Liver (tissue), 9 donors: ENCODE measurements around the gene NKD1. TPM values are rescaled to one million over a fixed set of nuclear protein-coding genes. Genes with fewer than 3 reads are reported as not detected.

Experiments used
- DNase-seq: peaks from one replicate; pipeline ENCODE4 v3.0.0-alpha.2; 2017; ENCODE audit warnings: low spot score
- H3K27ac ChIP-seq, 2 donors: one replicate each; pipeline ENCODE4 v1.7.0; 2013; ENCODE audit warnings: inconsistent platforms in 2 of 2, low read length in 2 of 2, control low read depth in 1 of 2, low read depth in 1 of 2, mild to moderate bottlenecking in 1 of 2
- H3K27me3 ChIP-seq, 4 donors: one replicate each; pipeline versions ENCODE4 v1.6.1 to v1.7.0; 2013; ENCODE audit warnings: low read length in 3 of 4, inconsistent platforms in 1 of 4, mild to moderate bottlenecking in 1 of 4, moderate library complexity in 1 of 4; ENCODE audit not compliant: control insufficient read depth in 4 of 4, insufficient read depth in 4 of 4
- H3K36me3 ChIP-seq, 4 donors: one replicate each; pipeline versions ENCODE4 v1.6.1 to v1.7.0; 2013; ENCODE audit warnings: low read length in 3 of 4, mild to moderate bottlenecking in 3 of 4, low read depth in 1 of 4, moderate library complexity in 1 of 4; ENCODE audit not compliant: control insufficient read depth in 4 of 4, insufficient read depth in 3 of 4
- H3K4me1 ChIP-seq, 4 donors: one replicate each; pipeline versions ENCODE4 v1.6.1 to v1.7.0; 2013; ENCODE audit warnings: low read length in 3 of 4, mild to moderate bottlenecking in 3 of 4, moderate library complexity in 1 of 4; ENCODE audit not compliant: control insufficient read depth in 4 of 4, insufficient read depth in 4 of 4
- H3K4me3 ChIP-seq, 3 donors: one replicate each; pipeline versions ENCODE4 v1.6.1 to v1.7.0; 2013; ENCODE audit warnings: low read length in 3 of 3, control low read depth in 1 of 3, low read depth in 1 of 3, mild to moderate bottlenecking in 1 of 3
- H3K9ac ChIP-seq, 2 donors: one replicate each; pipeline ENCODE4 v1.7.0; 2013; ENCODE audit warnings: low read length in 2 of 2, mild to moderate bottlenecking in 2 of 2, moderate library complexity in 2 of 2, control low read depth in 1 of 2, low read depth in 1 of 2
- H3K9me3 ChIP-seq, 4 donors: one replicate each; pipeline versions ENCODE4 v1.6.1 to v1.7.0; 2013; ENCODE audit warnings: low read length in 3 of 4; ENCODE audit not compliant: control insufficient read depth in 4 of 4
- EGR1 ChIP-seq, 2 donors: IDR thresholded peaks; 2 replicates each; pipeline ENCODE4 v1.6.1; 2016 to 2018; ENCODE audit warnings: antibody characterized with exemption in 2 of 2, low read depth in 2 of 2
- FOXA1 ChIP-seq: IDR thresholded peaks from 2 replicates; pipeline ENCODE4 v1.6.1; 2016; ENCODE audit warnings: antibody characterized with exemption
- FOXA2 ChIP-seq: IDR thresholded peaks from 2 replicates; pipeline ENCODE4 v1.6.1; 2016; ENCODE audit warnings: antibody characterized with exemption
- GABPA ChIP-seq, 2 donors: IDR thresholded peaks in 1 of 2; conservative IDR thresholded peaks in 1 of 2; 2 replicates each; pipeline ENCODE4 v1.6.1; 2016; ENCODE audit warnings: antibody characterized with exemption in 2 of 2, mild to moderate bottlenecking in 1 of 2, moderate library complexity in 1 of 2
- HNF4A ChIP-seq, 2 donors: conservative IDR thresholded peaks; 2 replicates each; pipeline ENCODE4 v1.6.1; 2016; ENCODE audit warnings: antibody characterized with exemption in 2 of 2, mild to moderate bottlenecking in 2 of 2
- HNF4G ChIP-seq: IDR thresholded peaks from 2 replicates; pipeline ENCODE4 v1.6.1; 2016; ENCODE audit warnings: antibody characterized with exemption
- NR2F2 ChIP-seq: IDR thresholded peaks from 2 replicates; pipeline ENCODE4 v1.6.1; 2016; ENCODE audit warnings: antibody characterized with exemption
- RXRA ChIP-seq, 2 donors: IDR thresholded peaks; 2 replicates each; pipeline ENCODE4 v1.6.1; 2017 to 2018; ENCODE audit warnings: antibody characterized with exemption in 2 of 2, mild to moderate bottlenecking in 1 of 2
- SP1 ChIP-seq: IDR thresholded peaks from 2 replicates; pipeline ENCODE4 v1.6.1; 2018; ENCODE audit warnings: antibody characterized with exemption, mild to moderate bottlenecking
- TAF1 ChIP-seq: conservative IDR thresholded peaks from 2 replicates; pipeline ENCODE4 v1.6.1; 2016; ENCODE audit warnings: antibody characterized with exemption, mild to moderate bottlenecking
- YY1 ChIP-seq: IDR thresholded peaks from 2 replicates; pipeline ENCODE4 v1.6.1; 2016; ENCODE audit warnings: antibody characterized with exemption, mild to moderate bottlenecking
- WGBS: extraction: QIAGEN DNeasy Blood & Tissue Kit; methylation state at CpG from one replicate; pipeline ENCODE4 v1.1.7; 2013; 5-methylcytosine and 5-hydroxymethylcytosine counted together
- polyA plus RNA-seq, 2 donors: library from polyadenylated mRNA; stranded (reverse) in 1 of 2; unstranded in 1 of 2; fragments of 200-250 nt in 1 of 2; fragments of >200 nt in 1 of 2; fragmentation: Nextera tagmentation in 1 of 2; extraction: Ambion mirVana in 1 of 2; gene quantifications; one replicate each; pipeline versions ENCODE4 v1.2.1 to v1.2.3, GENCODE V29; 2013 to 2015
- total RNA-seq, 2 donors: library from RNA; depleted of rRNA; stranded (reverse); fragments of >200 nt; gene quantifications; one replicate each; pipeline ENCODE4 v1.2.3, GENCODE V29; 2014
- TF ChIP-seq, protein P1 (sequence below): IDR thresholded peaks from 2 replicates; pipeline ENCODE4 v1.6.1; 2016; ENCODE audit warnings: antibody characterized with exemption, mild to moderate bottlenecking
- TF ChIP-seq, protein P2 (sequence below): IDR thresholded peaks from 2 replicates; pipeline ENCODE4 v1.6.1; 2016; ENCODE audit warnings: antibody characterized with exemption
- TF ChIP-seq, protein P3 (sequence below): IDR thresholded peaks from 2 replicates; pipeline ENCODE4 v1.6.1; 2016; ENCODE audit warnings: antibody characterized with exemption
- TF ChIP-seq, protein P4 (sequence below): IDR thresholded peaks from 2 replicates; pipeline ENCODE4 v1.6.1; 2016; ENCODE audit warnings: antibody characterized with exemption
- donor health status: healthy.
- donor health status: healthy.
- donor health status: healthy.
- donor health status: healthy.
- donor health status: healthy.

The NKD1 gene
- total and polyA plus RNA-seq, 4 donors: 0.28 to 3.5 (median 0.85) TPM

DNA sequence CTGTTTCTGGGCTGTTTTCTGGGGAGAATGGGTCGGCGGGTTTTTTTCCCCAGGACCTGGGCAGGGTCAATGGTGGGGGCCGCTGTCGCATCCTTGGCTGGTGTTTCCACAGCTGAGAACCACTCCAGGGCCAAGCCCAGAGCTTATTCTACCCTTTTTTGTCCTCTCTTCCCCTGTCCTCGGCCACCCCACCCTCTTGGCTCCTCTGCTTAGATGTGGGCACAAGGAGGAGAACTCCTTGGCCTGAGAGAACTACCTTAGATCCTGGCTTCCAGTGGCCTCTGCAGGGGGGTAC, 149.2 kb downstream of the NKD1 start:
- WGBS: 97% methylated on average over 5 of the region's 5 CpGs
- Histone ChIP-seq H3K9ac (peak overlapping the region in 1 of 2 donors; percentile 4), H3K9me3 (no peaks in the 10 kb centered on the region), H3K36me3 (no peaks in the 10 kb centered on the region), H3K4me1 (peaks cover 6 to 45% (median 24%) of the 10 kb centered on the region in 4 donors), H3K27me3 (no peaks in the 10 kb centered on the region), H3K27ac (peak overlapping the region; percentile 82 to 96), H3K4me3 (no peak overlapping the region)
- TF ChIP-seq RXRA (IDR thresholded peaks at IDR 0.05) (no peak), NR2F2 (no peak), EGR1 (IDR thresholded peaks at IDR 0.05; ENCODE audit: low read depth in 2 of 2) (no peak), HNF4A (conservative IDR thresholded peaks at IDR 0.05) (no peak), SP1 (no peak), FOXA2 (no peak), YY1 (no peak), HNF4G (no peak), TAF1 (no peak), GABPA (IDR thresholded peaks at IDR 0.05 in 1 of 2, conservative IDR thresholded peaks at IDR 0.05 in 1 of 2) (no peak), FOXA1 (no peak)
- TF ChIP-seq, protein P1, sequence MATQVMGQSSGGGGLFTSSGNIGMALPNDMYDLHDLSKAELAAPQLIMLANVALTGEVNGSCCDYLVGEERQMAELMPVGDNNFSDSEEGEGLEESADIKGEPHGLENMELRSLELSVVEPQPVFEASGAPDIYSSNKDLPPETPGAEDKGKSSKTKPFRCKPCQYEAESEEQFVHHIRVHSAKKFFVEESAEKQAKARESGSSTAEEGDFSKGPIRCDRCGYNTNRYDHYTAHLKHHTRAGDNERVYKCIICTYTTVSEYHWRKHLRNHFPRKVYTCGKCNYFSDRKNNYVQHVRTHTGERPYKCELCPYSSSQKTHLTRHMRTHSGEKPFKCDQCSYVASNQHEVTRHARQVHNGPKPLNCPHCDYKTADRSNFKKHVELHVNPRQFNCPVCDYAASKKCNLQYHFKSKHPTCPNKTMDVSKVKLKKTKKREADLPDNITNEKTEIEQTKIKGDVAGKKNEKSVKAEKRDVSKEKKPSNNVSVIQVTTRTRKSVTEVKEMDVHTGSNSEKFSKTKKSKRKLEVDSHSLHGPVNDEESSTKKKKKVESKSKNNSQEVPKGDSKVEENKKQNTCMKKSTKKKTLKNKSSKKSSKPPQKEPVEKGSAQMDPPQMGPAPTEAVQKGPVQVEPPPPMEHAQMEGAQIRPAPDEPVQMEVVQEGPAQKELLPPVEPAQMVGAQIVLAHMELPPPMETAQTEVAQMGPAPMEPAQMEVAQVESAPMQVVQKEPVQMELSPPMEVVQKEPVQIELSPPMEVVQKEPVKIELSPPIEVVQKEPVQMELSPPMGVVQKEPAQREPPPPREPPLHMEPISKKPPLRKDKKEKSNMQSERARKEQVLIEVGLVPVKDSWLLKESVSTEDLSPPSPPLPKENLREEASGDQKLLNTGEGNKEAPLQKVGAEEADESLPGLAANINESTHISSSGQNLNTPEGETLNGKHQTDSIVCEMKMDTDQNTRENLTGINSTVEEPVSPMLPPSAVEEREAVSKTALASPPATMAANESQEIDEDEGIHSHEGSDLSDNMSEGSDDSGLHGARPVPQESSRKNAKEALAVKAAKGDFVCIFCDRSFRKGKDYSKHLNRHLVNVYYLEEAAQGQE: no peak
- TF ChIP-seq, protein P2, sequence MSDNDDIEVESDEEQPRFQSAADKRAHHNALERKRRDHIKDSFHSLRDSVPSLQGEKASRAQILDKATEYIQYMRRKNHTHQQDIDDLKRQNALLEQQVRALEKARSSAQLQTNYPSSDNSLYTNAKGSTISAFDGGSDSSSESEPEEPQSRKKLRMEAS: no peak
- TF ChIP-seq, protein P3, sequence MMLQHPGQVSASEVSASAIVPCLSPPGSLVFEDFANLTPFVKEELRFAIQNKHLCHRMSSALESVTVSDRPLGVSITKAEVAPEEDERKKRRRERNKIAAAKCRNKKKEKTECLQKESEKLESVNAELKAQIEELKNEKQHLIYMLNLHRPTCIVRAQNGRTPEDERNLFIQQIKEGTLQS: no peak
- TF ChIP-seq, protein P4, sequence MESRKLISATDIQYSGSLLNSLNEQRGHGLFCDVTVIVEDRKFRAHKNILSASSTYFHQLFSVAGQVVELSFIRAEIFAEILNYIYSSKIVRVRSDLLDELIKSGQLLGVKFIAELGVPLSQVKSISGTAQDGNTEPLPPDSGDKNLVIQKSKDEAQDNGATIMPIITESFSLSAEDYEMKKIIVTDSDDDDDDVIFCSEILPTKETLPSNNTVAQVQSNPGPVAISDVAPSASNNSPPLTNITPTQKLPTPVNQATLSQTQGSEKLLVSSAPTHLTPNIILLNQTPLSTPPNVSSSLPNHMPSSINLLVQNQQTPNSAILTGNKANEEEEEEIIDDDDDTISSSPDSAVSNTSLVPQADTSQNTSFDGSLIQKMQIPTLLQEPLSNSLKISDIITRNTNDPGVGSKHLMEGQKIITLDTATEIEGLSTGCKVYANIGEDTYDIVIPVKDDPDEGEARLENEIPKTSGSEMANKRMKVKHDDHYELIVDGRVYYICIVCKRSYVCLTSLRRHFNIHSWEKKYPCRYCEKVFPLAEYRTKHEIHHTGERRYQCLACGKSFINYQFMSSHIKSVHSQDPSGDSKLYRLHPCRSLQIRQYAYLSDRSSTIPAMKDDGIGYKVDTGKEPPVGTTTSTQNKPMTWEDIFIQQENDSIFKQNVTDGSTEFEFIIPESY: no peak
- no peak for DNase-seq

DNA sequence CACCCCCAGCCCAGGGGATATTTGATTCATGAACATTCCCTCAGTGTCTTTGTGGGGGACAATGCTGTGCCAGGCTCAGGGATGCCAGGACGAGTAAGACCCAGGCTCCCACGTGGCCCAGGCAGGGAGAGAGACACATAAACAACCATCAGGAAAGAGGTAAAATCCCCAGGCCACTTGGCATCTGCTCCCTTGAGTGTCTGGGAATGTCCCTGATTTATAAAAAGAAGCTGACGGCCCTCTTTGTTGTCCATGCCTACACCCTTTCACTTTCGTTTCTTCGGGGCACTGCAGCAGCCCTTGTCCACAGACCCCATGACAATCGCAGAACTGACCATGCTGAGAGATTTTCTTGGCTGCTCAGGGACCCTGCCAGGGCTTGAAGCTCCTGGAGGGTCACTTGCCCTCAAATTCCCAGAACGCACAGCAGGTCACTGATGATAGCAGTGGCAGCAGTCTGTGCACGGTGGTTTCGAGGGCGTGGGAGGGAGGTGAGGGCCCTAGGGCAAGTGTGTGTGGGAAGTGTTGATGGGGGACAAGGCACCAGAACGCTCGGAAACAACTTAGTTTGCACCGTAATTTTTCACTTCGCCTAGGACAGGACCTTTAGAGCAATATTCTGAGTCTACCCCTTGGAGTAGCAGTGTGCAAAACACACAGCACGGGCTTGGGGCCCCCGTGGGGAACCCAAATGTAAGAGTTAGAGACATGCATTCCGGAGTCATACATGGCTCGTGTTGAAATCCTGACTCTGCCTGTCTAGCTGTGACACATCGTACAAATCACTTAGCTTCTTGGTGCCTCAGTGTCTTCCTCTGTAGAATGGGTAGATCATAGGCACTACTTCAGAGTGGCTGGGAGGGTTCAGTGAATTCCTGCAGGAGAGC, 149.9 kb downstream of the NKD1 start:
- 49% methylated on average over 19 of the region's 19 CpGs for WGBS
- peak overlapping the region; percentile 82 to 96 for H3K27ac ChIP-seq
- H3K9me3 ChIP-seq: no peaks in the 10 kb centered on the region
- H3K27me3 ChIP-seq: no peaks in the 10 kb centered on the region
- TF ChIP-seq, protein P1: no peak
- peak; percentile 37 for TF ChIP-seq SP1
- H3K4me1 ChIP-seq: peaks cover 6 to 40% (median 24%) of the 10 kb centered on the region in 4 donors
- peak overlapping the region in 2 of 3 donors; percentile 26 to 43 for H3K4me3 ChIP-seq
- no peaks in the 10 kb centered on the region for H3K36me3 ChIP-seq
- no peak for DNase-seq
- H3K9ac ChIP-seq: peak overlapping the region; percentile 4 to 29
